GM18873 (cell line): ENCODE data around the gene OSBP2.

Source experiments
- ATAC-seq: cut with Tn5 transposase; IDR thresholded peaks from one replicate; pipeline ENCODE4 v1.9.1; 2021; ENCODE audit warnings: mild to moderate bottlenecking, moderate library complexity, moderate number of reproducible peaks; ENCODE audit not compliant: unreplicated experiment, low FRiP score

The OSBP2 gene

DNA sequence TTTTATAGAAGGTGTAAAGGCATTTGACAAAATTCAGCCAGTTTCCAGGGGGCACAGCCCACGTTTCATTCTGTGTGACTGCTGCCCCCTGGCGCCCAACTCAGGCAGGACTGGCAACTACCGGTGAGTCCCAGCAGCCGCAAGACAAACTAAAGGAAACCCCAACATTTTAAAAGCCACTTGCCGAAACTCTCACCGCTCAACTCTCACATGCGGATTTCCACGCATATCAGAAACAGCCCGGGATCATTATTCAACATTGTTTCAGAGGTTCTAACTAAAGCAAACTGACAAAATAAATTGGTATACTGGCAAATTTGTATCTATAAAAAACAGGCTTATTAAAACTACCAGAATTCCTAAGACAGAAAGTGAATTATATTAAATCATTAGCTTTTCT, 225.7 kb downstream of the OSBP2 start:
- no peak for ATAC-seq

DNA sequence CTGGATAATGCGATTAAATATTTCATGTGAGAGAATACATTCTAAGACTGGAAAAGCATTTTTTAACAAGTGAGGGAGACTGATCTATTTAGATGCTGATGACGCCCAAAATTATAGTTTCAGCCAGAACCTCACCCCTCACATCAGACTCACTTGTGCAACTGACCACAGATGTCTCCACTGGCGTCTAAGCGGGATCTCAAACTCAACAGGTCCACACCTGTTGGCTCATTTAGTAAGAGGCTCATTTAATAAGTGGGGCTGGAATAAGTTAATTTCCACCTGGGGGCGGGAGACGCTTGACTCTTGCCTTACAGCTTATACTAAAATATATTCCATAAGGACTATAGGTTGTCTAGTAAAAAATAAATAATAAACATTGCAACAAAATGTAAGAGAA, 226.4 kb downstream of the OSBP2 start:
- no peak for ATAC-seq

DNA sequence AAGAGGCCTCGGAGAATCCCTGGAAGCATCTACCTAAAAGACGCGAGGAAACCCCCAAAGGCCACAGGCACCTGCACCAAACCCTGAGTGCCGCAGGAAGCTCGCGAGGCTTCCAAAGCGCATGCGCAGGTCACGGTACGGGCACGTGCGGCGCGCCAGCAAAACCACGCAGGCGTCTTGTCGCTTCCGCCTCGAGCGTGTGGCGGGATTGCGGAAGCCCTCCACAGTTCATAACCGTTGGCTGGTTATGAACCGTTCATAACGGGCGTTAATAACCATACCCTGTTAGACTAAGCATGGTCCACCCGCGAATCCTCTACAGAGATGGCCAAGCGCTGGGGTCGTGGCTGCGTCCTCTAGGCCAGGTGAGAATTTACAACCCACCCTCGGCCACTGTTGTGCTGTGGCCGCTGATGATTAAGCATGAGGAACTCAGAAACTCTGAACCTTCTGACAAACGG, 227.5 kb downstream of the OSBP2 start:
- ATAC-seq, result no peak

DNA sequence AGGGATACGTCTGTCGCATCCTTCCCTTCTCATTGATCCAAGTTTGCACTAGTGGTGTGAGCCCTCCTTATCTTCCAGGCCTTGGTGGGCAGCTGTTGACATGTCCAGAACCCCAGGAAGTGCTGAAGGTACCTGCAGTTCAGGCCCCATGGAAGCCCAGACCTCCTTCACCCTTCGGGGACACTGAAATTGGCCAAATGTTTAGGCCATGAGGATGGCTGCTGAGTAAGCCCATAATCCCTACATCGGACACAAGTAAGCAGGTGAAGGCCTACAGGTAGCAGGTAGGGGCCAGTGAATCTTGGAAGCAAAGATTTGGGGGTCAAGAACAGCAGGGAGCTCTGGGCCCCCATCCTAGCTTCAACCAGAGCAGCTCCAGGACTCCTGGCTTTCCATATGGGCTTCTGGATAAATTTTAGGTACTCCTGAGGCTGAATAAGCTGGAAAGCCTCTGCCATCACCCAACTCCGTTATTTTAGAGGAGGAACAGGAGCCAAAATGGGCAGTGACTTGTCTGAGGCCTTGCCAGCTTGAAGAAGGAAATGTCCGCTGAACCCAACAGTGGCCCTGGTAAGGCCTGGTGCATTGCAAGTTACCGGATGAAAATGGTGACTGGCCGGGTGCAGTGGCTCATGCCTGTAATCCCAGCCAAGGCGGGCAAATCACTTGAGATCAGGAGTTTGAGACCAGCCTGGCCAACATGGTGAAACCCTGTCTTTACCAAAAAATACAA, 228.7 kb downstream of the OSBP2 start:
- no peak for ATAC-seq

DNA sequence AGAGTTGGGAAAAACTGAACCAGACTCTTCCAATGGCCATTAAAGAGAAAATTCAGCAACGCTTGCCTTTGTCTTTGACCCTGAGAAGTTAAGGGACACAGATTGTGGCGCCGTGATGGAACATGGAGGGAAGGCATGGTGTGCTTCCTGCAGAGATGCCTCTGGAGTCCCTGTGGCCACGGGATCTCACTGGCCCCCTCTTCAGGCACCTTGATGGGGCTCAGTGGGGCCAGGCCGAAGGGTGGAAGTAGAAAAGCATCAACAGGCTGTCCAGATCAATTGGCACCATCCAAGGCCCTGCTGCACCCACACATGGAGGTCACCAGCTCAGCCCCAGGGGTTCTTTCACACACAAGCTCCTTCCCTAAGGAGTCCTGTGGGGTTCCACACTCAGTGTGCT, 231.0 kb downstream of the OSBP2 start:
- no peak for ATAC-seq

DNA sequence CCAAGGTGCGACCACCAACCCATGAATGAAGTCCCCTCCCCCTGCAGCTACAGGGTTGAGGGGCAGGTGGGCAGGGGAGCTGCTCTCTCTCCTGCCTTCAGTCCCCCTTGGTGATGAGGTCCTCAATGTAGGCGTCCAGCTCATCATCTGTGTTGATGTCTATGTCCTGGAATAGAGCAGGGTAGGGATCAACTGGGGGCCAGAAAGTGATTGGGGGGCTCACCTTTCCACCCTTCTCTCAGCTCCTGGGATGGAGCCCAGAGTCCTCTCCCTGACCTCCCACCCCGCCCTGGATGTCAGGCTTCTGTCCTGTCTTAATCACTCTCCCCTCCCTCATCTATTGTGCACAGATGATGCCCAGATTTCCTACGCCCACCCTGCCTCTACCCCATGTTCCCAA, 232.0 kb downstream of the OSBP2 start:
- no peak for ATAC-seq

DNA sequence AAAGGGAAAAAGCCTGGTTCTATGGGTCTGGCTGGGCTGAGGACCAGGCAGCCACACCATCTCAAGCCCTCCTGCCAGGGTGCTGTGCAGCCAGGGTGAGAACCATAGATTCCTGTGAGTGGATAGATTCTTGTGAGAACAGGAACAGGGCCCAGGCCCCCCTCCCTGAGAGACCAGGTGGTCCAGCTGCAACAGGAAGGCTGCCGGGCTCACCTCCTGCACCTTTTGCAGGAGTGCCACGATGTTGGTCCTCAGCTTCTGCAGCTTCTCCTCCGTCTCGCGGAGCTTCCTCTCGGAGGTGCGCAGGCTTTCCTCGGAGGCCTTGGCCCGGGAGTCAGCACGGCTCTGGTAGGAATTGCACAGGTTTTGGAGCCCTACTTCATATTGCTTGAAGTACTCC, 233.1 kb downstream of the OSBP2 start:
- no peak for ATAC-seq

DNA sequence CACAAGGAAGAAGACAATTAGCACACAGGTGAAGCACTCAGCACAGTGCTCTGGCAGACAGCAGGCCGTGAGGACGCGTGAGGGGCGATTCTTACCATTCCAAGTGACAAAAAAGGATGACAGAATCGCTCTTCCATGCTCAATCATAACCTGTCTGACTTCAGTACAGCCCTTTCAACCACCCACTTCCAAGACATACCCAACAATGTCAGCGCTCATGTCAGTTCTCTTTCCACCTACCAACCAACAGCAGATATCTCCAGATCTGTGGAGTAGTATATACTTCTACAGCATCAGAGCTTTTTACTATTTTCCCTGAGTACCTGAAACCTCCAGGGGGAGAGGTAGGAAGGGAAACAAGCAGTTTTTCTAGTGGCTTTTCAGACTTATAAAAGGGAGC, 233.7 kb downstream of the OSBP2 start:
- ATAC-seq, result no peak

DNA sequence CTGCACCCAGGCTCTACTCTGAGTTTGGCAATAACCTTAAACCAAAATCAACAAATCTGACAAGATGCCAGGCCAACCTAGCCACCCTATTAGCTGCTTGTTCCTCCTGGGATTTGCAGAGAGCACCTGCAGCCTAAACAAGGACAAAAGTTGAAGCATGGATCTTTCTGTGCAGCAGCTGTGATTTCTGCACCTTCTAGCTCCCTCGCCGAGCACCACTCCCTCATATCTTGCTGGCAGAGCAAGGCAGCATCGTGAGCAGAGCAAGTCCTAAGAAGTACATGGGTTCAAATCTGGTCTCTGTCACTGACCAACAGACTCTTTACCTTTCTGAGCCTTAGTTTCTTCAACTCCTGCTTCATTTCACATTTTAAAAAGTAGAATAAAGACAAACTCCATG, 235.6 kb downstream of the OSBP2 start:
- no peak for ATAC-seq

DNA sequence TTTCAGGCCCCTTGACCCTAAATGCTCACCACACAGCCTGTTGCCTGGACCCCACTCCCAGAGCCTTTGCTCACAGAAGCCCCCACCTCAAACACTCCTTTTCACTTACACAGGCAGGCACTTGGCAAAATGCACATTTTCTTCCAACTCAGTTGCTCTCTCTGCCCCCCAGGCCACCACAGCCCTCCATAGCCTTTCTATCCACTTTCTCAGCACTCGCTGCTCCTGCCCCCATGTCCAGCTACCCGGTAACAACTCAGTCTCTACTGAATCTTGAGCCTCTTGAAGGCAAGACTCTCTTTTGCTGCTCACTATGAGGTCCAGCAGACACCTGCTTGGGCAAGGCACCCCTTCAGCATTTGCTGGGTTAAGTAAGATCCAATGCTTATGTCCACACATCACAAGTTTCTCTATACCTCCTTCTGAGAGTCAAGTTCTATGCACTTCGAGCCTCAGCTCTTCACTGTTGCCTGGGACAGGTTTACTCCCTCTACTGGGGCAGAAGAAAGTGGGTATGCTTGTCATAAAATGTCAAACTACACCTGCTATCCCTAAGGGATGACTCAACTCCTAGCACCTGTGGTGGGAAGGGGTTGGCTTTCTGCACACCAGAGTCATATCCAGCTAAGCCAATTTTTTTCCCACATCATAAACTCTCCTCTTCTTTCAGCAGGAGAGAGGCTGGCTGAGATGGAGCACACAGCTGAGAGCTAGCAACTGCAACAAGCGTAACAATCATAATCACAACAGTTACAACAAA, 237.0 kb downstream of the OSBP2 start:
- no peak for ATAC-seq

DNA sequence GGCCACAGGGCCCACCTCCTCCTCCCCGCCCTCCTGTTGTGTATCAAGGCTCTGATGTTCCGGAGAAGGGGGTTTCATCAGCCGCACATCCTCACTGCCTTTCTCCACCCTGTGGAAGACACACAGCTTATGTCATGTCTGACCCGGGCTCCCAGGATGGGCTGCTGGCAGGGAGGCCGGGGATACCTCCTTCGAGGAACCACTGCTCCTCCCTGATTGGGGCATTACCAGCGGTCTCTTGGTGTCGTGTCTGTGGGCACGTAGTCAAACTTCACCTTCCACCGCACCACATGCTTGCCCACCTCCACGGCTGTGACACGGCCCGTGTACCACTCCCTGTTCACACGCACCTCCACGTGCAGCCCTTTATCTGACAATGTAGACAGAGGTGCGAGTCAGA, 238.0 kb downstream of the OSBP2 start:
- no peak for ATAC-seq

DNA sequence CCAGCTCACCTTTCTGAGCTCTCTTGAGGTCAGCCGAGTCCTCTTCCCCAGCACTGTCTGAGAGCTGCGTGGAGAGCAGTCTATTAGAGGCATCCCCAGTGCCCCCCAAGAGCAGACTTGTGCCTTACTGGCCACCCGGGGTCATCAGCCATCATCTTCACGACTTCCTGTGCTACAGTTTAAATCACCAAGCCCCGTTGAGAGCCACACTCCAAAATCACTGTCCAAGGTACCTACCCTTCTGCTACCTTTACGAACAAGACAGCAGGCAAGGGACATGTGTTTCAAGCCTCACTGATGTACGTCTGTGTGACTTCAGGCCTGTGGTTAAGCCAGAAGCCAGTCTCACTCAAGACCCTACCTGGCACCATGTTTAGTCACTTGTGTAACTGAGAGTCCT, 238.8 kb downstream of the OSBP2 start:
- ATAC-seq, result no peak

DNA sequence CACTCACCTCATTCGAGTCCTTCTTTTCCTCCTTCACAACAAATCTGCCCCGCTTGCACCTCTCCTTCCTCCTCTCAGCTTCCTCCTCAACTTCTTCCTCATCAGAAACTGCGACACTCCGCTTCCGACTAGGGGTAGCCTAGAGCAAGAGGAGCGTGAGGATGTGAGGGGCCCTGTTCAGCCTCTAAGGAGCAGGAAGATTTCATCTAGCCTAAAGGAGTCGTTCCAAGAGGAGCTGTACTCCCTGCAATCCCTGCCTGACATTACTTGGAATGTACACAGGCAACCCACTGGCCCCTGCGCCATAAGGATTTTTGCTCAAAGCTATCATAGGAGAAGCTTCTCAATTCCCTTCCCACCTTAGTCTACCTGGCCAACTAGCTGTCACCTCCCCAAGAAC, 239.4 kb downstream of the OSBP2 start:
- no peak for ATAC-seq

DNA sequence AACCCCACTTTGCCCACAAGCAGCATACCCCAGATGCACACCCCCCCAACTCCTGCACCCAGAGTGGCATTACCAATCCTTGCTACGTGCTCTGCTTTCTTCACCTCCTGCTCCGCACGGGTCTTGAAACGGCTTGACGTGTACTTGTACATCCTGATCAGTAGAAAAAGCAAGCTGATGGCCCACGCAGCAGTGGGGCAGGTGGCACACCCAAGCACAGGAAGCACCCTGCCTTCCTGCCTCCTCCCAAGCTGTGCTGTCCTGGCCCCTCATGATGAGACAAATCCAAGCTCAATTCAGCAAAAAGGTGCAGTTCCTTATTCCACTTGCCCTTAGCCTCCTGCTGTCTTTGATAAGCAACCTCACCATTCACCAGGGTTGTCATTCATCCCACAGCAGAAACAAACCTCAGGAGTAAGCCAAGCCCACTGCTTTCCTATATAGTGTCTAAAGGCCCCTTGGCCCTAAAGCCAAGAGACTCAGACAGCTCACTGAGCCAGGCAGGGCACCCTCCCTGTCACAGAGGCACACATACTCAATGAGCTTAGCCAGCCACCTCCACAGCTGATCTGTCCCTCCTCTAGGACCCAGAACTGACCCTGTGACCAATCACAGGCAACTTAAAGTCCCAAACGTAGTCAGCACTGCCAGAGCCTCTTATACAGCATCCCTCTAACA, 246.2 kb downstream of the OSBP2 start:
- ATAC-seq, result no peak

DNA sequence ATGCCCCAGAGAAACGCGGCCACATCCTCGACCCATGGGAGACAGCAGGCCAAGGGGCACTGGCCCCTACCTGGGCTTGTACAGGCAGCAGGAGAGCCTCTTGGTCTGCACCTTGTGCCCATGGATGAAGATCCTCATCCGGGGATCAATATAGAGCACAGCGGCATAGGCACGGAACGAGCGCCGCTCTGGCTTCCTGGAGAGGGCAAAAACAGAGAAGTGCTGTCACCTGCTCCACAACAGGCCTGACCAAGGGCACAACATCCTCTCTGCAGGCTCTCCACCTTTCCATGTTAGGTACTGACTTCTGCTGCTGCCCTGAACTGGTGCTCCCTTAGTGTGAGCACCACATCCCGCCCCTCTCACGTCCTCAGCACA, 246.7 kb downstream of the OSBP2 start:
- no peak for ATAC-seq

DNA sequence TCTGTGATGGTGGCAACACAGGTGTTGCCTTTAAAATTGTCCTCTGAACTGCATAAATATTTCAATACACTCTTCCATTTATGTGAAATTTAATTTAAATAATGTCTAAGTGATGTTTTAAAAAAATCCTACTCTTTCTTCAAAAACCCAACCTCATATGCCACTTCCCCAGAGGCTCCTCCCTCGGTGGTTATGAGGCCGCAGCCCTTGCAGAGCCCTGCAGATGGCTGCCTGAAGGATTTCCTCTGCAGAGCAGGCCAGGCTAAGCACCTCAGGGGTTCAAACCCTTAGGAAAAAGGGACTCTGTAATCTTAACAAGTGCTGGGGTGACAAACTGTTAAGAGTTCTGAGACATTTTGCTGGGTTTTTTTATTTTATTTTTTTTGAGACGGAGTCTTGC, 248.7 kb downstream of the OSBP2 start:
- ATAC-seq, result no peak

DNA sequence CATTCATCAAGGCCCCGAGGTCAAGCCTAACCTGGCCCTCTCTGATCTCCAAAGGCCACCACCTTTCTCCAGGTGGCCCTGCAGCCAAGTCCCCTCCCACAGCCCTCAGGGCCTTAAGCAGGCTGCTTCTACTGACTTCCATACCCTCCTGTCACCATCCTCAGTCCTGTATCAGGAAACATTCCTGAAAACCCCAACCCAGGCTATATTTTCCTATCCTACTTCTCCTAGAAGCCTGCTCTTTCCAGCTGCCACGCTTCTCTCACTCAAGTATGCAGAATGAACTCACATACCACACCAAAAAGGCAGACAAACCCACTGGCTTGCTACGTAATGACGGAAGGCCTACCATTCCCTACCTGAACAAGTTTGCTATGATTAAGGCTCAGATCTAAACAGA, 250.3 kb downstream of the OSBP2 start:
- ATAC-seq, result no peak

DNA sequence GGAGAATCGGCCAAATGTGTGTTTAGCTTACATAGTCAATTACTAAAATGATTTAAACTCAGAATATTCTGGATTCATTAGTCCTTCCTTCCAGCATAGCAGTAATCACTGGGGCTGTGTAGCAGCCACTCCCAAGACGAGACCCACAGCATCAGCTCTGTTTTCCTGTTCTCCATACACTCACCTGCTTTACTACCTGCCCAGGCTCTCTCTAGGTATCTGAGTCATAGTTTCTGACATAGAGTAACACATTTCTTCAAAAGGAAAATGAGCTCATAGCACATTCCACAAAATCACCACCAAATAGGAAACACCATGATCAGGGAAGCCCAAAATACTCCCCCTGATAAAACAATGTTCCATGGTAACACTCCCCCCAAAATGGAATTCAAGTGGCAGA, 251.0 kb downstream of the OSBP2 start:
- ATAC-seq, result no peak

DNA sequence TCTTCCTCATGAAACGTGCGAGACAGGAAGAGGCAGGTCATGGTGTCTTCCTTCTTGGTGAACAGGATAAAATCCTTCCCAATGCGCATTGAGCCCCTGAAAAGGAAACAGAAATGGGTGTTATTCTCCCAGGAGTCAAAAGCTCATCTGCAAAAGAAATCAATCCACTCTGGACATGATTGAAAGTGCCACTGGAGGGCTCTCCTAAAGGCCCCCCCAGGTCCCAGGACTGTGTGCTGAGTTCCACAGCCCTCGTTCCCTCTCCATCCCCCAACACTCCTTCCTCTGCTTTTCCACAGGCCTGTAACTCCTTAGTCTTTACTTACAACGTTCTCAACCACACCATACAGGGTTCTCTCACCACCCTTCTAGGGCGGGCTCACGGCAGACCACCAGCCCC, 251.7 kb downstream of the OSBP2 start:
- no peak for ATAC-seq

DNA sequence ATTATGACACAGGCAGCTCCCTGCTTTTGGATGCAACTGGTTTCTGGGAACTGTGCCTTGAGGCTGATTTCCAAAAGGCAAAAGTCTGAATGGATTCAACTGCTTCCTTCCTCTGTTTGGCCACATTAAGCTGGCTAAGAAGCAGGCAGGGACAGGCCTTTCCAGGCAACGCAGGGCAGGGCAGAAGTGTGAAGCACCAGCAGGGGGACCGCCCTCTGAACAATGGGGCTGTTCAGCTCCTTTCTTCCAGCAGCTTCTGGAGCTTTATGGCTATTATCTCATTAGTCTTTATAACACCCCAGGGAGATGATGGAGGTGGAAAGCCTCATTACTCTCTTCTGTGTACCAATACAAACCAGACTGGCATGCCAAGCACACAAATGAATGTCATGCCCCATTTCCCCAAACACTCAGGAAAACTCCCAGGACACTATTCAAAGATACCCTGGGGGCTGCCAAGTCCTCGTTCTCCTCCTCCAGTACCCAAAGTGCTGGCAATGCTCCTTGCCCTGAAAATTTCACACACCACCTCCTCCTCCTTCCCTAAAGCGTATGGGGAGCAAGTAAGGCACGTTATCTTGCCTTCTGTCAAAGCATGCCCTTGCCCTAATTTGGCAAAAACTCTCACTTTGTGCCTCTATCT, 252.6 kb downstream of the OSBP2 start:
- no peak for ATAC-seq

DNA sequence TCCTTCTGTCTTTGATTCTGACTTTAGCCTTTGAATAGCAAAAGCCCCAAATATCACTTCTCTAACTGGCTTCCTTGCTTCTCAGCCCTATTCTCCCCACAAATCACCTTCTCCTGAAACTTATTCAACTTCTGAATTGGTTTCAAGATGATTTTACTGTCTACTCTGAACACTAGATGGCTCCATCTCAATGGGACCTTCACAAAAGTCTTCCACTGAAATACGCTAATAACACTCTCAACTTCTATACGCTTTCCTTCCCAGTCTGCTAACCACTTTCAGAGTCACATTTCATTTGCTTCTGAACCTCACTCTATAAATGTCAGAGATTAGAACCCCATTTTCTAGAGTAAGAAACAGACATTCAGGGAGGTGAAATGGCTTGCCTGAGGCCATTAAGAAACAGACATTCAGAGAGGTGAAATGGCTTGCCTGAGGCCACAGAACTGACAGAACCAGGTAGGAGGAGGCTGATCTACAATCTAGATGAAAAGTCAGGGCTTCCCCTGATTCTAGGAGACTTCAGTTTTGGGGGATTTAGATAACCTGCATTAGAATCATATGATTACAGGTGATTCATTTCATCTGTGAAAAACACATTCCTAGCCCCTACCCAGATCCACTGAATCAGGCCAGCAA, 253.3 kb downstream of the OSBP2 start:
- ATAC-seq, result no peak
